DND-41 (cell line): ENCODE data around the gene OGFR.

Experiments
- CTCF ChIP-seq: IDR thresholded peaks from 2 replicates; pipeline ENCODE4 v1.5.1; 2012; ENCODE audit warnings: borderline replicate concordance, low read length, moderate library complexity, mild to moderate bottlenecking; ENCODE audit not compliant: poor library complexity, severe bottlenecking; ENCODE audit errors: extremely low read depth
- EZH2 ChIP-seq: IDR thresholded peaks from 3 replicates; pipeline ENCODE4 v1.6.1; 2012; ENCODE audit warnings: borderline replicate concordance, low read depth, mild to moderate bottlenecking, moderate library complexity, low read length, inconsistent platforms; ENCODE audit not compliant: severe bottlenecking

- TF ChIP-seq CTCF (no peak), EZH2 (no peak)
These were observed 37.9 kb upstream of the OGFR start for GRCh38 chr20:62766716-62767115.
